HCEC 1CT (cell line): ENCODE results near the gene PRPH.

ENCODE experiments used
- DNase-seq: peaks from one replicate; pipeline ENCODE4 v3.0.0-alpha.2; 2017

Gene PRPH

GRCh38 chr12:49334226-49334625 lies 39.3 kb downstream of the PRPH start:
- DNase-seq: no peak

GRCh38 chr12:49334681-49335080 lies 39.7 kb downstream of the PRPH start:
- DNase-seq: no peak

GRCh38 chr12:49335118-49335954 lies 40.4 kb downstream of the PRPH start:
- no peak for DNase-seq

GRCh38 chr12:49335955-49336644 lies 41.2 kb downstream of the PRPH start:
- no peak for DNase-seq

- peak; percentile 50 for DNase-seq
These were observed 42.0 kb downstream of the PRPH start, which contains the start of gene C1QL4 for GRCh38 chr12:49336645-49337584. TSS of gene C1QL4 (minus strand) at chr12:49337188. CDS start at chr12:49336477, 711 bp downstream.

- DNase-seq: no peak
These were observed 44.0 kb downstream of the PRPH start for GRCh38 chr12:49338830-49339463.

GRCh38 chr12:49339464-49339861 lies 44.5 kb downstream of the PRPH start:
- no peak for DNase-seq

GRCh38 chr12:49340095-49340870 lies 45.3 kb downstream of the PRPH start:
- DNase-seq: no peak

- no peak for DNase-seq
These were observed 46.2 kb downstream of the PRPH start for GRCh38 chr12:49340971-49341776.

GRCh38 chr12:49341777-49342065 lies 46.8 kb downstream of the PRPH start:
- no peak for DNase-seq

GRCh38 chr12:49342066-49342913 lies 47.3 kb downstream of the PRPH start:
- peak; percentile 81 for DNase-seq

- no peak for DNase-seq
These were observed 48.2 kb downstream of the PRPH start for GRCh38 chr12:49342914-49343731.

- DNase-seq: no peak
These were observed 49.6 kb downstream of the PRPH start for GRCh38 chr12:49344486-49345050.

GRCh38 chr12:49345051-49345824 lies 50.3 kb downstream of the PRPH start:
- DNase-seq: no peak

GRCh38 chr12:49345825-49346658 lies 51.1 kb downstream of the PRPH start:
- no peak for DNase-seq

GRCh38 chr12:49346659-49347310 lies 51.8 kb downstream of the PRPH start, which contains the start of gene DNAJC22:
TSS of gene DNAJC22 (plus strand) at chr12:49346888. CDS start at chr12:49348873, 1,985 bp downstream.
- DNase-seq: no peak
